NB4 (cell line): Measurements from ENCODE around the gene HINT2.

Source experiments
- DNase-seq: peaks from one replicate; pipeline ENCODE4 v3.0.0; 2010; ENCODE audit warnings: low read depth
- H3K4me3 ChIP-seq: one replicate; pipeline ENCODE4 v1.5.1; 2011; ENCODE audit warnings: mild to moderate bottlenecking, low read depth, low read length, moderate library complexity
- CTCF ChIP-seq: IDR thresholded peaks from one replicate; pipeline ENCODE4 v1.5.1; 2012; ENCODE audit warnings: low read depth, low read length
- MYC ChIP-seq: IDR thresholded peaks from 2 replicates; pipeline ENCODE4 v1.6.1; 2011; ENCODE audit warnings: low read depth, low read length
- POLR2A ChIP-seq: IDR thresholded peaks from 2 replicates; pipeline ENCODE4 v1.6.1; 2011; ENCODE audit warnings: mild to moderate bottlenecking; ENCODE audit not compliant: insufficient read length; ENCODE audit errors: extremely low read depth
- TF ChIP-seq, protein P1 (sequence below): IDR thresholded peaks from 2 replicates; pipeline ENCODE4 v1.6.1; 2011; ENCODE audit warnings: low read depth, low read length

Gene HINT2

GRCh38 chr9:35797311-35798109, 17.3 kb downstream of the HINT2 start:
- H3K4me3 ChIP-seq: no peak overlapping the region
- DNase-seq: no peak
- TF ChIP-seq MYC (no peak), CTCF (no peak), POLR2A (no peak)
- TF ChIP-seq, protein P1, sequence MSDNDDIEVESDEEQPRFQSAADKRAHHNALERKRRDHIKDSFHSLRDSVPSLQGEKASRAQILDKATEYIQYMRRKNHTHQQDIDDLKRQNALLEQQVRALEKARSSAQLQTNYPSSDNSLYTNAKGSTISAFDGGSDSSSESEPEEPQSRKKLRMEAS: no peak

- no peak overlapping the region for H3K4me3 ChIP-seq
- TF ChIP-seq CTCF: no peak
- TF ChIP-seq POLR2A: no peak
- TF ChIP-seq, protein P1: no peak
- TF ChIP-seq MYC: no peak
- no peak for DNase-seq
These were observed 19.1 kb downstream of the HINT2 start for GRCh38 chr9:35795695-35796094.

DNA sequence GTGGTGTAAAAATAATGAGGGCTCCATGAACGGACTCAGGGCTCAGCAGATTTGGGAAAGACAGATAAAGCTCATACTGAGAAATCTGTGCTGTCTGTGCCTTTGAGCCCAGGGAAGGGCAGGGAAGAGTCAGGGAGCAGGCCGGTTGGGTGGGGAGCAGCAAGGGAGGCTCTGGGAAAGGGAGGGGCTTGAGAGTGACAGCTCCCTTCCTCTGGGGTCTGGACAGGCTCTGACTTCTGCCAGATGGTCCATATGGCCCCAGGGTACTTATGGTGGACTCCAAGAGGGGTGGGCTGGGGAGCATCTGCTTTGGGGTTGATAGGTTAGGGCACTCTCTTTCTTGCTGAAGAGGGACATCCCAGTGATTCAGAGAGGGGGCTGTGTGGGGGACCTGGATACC, 21.4 kb downstream of the HINT2 start:
- no peak for TF ChIP-seq MYC
- no peak for TF ChIP-seq POLR2A
- TF ChIP-seq, protein P1: no peak
- no peak overlapping the region for H3K4me3 ChIP-seq

GRCh38 chr9:35792826-35793225, 22.0 kb downstream of the HINT2 start:
- no peak for DNase-seq
- TF ChIP-seq POLR2A (no peak), CTCF (no peak), MYC (no peak)
- TF ChIP-seq, protein P1: no peak
- no peak overlapping the region for H3K4me3 ChIP-seq

More for the DNA sequence above, 21.4 kb downstream of the HINT2 start:
- no peak for DNase-seq

GRCh38 chr9:35792024-35792813, 22.6 kb downstream of the HINT2 start:
- H3K4me3 ChIP-seq: no peak overlapping the region
- TF ChIP-seq MYC (no peak), POLR2A (no peak), CTCF (no peak)
- TF ChIP-seq, protein P1: no peak

GRCh38 chr9:35791297-35791921, 23.4 kb downstream of the HINT2 start, which contains the start of gene NPR2:
TSS of gene NPR2 (plus strand) at chr9:35791591. CDS start at chr9:35792409, 818 bp downstream.
- TF ChIP-seq, protein P1: no peak
- TF ChIP-seq MYC: no peak
- no peak for TF ChIP-seq CTCF
- H3K4me3 ChIP-seq: no peak within 1 kb of the TSS
- DNase-seq: no peak

More at GRCh38 chr9:35792024-35792813, 22.6 kb downstream of the HINT2 start:
- DNase-seq: no peak
